ENCODE data around the gene SMG6.

- TF ChIP-seq CTCF (IDR thresholded peaks at IDR 0.05) (no peak), POLR2A (IDR thresholded peaks at IDR 0.05) (no peak), POLR2AphosphoS5 (IDR thresholded peaks at IDR 0.05) (no peak), EP300 (IDR thresholded peaks at IDR 0.05) (no peak)
Measured at GRCh38 chr17:2034157-2034556, 269.4 kb downstream of the SMG6 start.

All from upper lobe of left lung (tissue), 4 donors.